Nephron progenitor cell (in vitro differentiated cells): ENCODE measurements around the gene C12orf57.

ENCODE experiments used
- DNase-seq: peaks from one replicate; pipeline ENCODE4 v3.0.0; 2021
- H3K27ac Mint-ChIP-seq: 2 replicates; pipeline ENCODE4 v1.8.0; 2021; ENCODE audit warnings: mild to moderate bottlenecking, moderate library complexity, mixed read lengths
- H3K27me3 Mint-ChIP-seq: 2 replicates; pipeline ENCODE4 v1.8.0; 2021; ENCODE audit warnings: mild to moderate bottlenecking, low read depth, mixed read lengths; ENCODE audit not compliant: poor library complexity
- H3K36me3 Mint-ChIP-seq: 2 replicates; pipeline ENCODE4 v1.8.0; 2021; ENCODE audit warnings: low read depth, mixed read lengths
- H3K4me1 Mint-ChIP-seq: 2 replicates; pipeline ENCODE4 v1.8.0; 2021; ENCODE audit warnings: mixed read lengths
- H3K4me3 Mint-ChIP-seq: 2 replicates; pipeline ENCODE4 v1.8.0; 2021; ENCODE audit warnings: mild to moderate bottlenecking, moderate library complexity, mixed read lengths
- H3K9me3 Mint-ChIP-seq: 2 replicates; pipeline ENCODE4 v1.8.0; 2021; ENCODE audit warnings: mild to moderate bottlenecking, moderate library complexity, mixed read lengths
- TF ChIP-seq, protein P1 (sequence below): fragments of 200-600 bp; sonication (generic); IDR thresholded peaks from 2 replicates; pipeline ENCODE4 v1.5.0; 2021; ENCODE audit warnings: antibody characterized with exemption

C12orf57 gene

DNA sequence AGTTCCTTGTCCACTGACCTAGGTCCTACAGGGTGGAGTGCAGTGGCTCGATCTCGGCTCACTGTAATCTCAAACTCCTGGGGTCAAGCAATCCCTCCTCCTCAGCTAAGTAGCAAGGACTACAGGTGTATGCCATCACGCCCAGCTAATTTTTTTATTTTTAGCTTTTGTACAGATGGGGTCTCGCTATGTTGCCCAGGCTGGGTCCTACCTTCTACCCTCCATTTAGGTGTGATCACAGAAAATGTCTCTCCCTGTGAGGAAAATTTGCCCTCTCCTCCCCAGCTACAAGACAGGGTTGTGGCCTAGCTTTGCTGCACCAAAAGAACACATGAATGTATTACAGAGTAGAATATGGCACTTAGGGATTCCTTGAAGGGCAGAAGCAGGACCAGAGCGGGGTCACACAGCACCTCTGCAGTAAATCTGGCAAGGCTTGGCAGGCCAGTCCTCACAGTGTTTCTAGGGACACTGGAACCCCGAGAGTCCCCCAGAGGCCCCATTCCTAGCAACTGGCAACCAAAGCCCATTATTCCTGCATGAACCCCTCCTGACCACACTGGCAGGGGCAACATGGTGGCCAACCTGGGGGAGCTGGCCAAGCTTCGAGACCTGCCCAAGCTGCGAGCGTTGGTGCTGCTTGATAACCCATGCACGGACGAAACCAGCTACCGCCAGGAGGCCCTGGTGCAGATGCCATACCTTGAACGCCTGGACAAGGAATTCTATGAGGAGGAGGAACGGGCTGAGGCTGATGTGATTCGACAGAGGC, 31.5 kb upstream of the C12orf57 start:
- H3K9me3 Mint-ChIP-seq: no peaks in the 10 kb centered on the region
- no peak for DNase-seq
- peaks cover 5% of the 10 kb centered on the region for H3K36me3 Mint-ChIP-seq
- H3K27ac Mint-ChIP-seq: no peak overlapping the region
- peak overlapping the region; percentile 67 for H3K4me3 Mint-ChIP-seq
- peaks cover 37% of the 10 kb centered on the region for H3K27me3 Mint-ChIP-seq
- TF ChIP-seq, protein P1, sequence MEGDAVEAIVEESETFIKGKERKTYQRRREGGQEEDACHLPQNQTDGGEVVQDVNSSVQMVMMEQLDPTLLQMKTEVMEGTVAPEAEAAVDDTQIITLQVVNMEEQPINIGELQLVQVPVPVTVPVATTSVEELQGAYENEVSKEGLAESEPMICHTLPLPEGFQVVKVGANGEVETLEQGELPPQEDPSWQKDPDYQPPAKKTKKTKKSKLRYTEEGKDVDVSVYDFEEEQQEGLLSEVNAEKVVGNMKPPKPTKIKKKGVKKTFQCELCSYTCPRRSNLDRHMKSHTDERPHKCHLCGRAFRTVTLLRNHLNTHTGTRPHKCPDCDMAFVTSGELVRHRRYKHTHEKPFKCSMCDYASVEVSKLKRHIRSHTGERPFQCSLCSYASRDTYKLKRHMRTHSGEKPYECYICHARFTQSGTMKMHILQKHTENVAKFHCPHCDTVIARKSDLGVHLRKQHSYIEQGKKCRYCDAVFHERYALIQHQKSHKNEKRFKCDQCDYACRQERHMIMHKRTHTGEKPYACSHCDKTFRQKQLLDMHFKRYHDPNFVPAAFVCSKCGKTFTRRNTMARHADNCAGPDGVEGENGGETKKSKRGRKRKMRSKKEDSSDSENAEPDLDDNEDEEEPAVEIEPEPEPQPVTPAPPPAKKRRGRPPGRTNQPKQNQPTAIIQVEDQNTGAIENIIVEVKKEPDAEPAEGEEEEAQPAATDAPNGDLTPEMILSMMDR: no peak
- peaks cover 45% of the 10 kb centered on the region for H3K4me1 Mint-ChIP-seq

DNA sequence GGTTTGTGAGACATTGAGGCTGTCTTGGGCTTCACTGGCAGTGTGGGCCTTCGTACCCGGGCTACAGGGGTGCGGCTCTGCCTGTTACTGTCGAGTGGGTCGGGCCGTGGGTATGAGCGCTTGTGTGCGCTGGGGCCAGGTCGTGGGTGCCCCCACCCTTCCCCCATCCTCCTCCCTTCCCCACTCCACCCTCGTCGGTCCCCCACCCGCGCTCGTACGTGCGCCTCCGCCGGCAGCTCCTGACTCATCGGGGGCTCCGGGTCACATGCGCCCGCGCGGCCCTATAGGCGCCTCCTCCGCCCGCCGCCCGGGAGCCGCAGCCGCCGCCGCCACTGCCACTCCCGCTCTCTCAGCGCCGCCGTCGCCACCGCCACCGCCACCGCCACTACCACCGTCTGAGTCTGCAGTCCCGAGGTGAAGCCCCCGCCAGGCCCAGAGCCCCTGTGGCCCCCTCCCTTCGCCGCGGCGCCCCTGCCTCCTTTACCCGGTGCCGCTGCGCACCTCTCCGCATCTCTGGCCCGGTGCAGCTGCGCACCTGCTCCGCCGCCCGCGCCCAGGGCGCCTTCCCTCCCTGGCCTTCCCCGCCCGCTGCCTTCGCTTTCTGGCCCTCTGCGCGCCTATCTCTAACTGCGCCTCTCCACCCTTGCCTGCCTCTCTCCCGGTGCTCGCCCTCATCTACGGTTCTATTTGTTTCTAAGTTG, 29.4 kb upstream of the C12orf57 start, which contains the start of gene ENO2:
Gene ENO2 (plus strand): TSS at position 335 of the 701 bp plus-strand sequence. CDS start 1,253 bp downstream, outside the sequence.
- H3K36me3 Mint-ChIP-seq: peaks cover 11% of the 10 kb centered on the region
- no peak within 1 kb of the TSS for H3K27ac Mint-ChIP-seq
- TF ChIP-seq, protein P1: no peak
- DNase-seq: peak; percentile 76
- H3K27me3 Mint-ChIP-seq: peaks cover 26% of the 10 kb centered on the region
- peak within 1 kb of the TSS; percentile 93 for H3K4me3 Mint-ChIP-seq
- H3K4me1 Mint-ChIP-seq: peaks cover 52% of the 10 kb centered on the region
- H3K9me3 Mint-ChIP-seq: no peaks in the 10 kb centered on the region

DNA sequence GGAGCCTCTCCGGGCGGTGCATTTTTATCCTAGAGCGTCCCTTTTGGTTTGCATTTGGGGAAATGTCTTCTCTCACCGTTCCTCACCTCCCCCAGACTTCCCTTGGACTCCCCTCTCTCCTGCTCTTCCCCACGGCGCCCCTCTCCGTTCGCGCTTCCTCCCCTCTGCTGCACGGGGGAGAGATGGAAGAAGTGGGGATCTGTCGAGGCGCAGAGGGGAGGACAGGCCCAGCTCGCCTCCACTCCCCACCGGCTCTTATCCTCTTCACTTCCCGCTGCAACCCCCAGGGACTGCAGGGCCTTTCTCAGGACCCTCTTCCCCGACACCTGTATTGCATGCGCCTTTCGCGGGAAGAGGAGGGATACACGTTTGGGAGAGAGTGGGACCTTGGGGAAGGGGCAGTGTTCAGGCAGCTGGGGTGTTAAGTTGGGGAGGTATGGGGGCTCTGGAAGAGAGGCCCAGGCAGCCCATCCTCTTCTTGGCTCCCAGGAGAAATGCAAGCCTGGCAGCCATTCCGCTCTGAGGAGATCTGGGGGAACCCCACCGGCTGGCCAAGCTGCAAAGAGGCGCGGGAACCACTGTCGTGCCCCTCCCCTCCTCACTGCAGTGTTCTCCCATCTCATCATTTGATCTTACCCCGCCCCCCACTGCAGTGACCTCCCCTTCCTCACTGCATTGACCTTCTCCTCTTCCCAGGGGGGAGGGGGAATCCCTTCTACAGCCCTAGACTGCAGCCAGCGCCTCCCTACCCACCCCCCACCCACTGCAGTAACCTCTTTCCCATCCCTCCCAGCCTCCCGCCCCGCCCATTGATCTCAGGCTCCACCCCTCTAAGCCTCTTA, 28.7 kb upstream of the C12orf57 start:
- Mint-ChIP-seq H3K4me1 (peaks cover 60% of the 10 kb centered on the region), H3K36me3 (peaks cover 19% of the 10 kb centered on the region), H3K4me3 (peak overlapping the region; percentile 93), H3K27me3 (peaks cover 23% of the 10 kb centered on the region), H3K27ac (no peak overlapping the region), H3K9me3 (no peaks in the 10 kb centered on the region)
- peak; percentile 59 for DNase-seq
- TF ChIP-seq, protein P1: no peak

DNA sequence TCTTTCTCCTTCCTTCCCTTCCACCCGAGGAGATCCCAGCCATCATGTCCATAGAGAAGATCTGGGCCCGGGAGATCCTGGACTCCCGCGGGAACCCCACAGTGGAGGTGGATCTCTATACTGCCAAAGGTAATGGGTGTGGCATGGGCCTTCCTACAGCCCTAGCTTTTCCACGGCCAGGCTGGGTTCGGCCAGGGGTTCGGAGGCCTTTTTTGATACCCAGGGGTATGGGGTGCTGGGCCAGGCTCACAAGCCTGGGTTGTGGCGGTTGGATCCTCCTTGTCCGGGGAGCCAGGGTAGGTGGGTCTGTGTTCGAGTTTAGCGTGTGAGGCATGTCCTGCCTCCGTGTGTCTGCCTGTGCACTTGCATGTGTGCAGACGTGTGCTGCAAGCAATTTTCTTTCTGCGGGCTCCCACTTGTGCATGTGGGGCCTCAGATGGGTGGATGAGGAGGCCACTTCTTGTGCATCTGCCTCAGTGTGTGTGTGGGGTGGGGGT, 28.0 kb upstream of the C12orf57 start:
- no peaks in the 10 kb centered on the region for H3K9me3 Mint-ChIP-seq
- TF ChIP-seq, protein P1: no peak
- no peak overlapping the region for H3K27ac Mint-ChIP-seq
- H3K4me1 Mint-ChIP-seq: peaks cover 60% of the 10 kb centered on the region
- H3K27me3 Mint-ChIP-seq: peaks cover 20% of the 10 kb centered on the region
- peaks cover 20% of the 10 kb centered on the region for H3K36me3 Mint-ChIP-seq
- peak overlapping the region; percentile 93 for H3K4me3 Mint-ChIP-seq
- no peak for DNase-seq

DNA sequence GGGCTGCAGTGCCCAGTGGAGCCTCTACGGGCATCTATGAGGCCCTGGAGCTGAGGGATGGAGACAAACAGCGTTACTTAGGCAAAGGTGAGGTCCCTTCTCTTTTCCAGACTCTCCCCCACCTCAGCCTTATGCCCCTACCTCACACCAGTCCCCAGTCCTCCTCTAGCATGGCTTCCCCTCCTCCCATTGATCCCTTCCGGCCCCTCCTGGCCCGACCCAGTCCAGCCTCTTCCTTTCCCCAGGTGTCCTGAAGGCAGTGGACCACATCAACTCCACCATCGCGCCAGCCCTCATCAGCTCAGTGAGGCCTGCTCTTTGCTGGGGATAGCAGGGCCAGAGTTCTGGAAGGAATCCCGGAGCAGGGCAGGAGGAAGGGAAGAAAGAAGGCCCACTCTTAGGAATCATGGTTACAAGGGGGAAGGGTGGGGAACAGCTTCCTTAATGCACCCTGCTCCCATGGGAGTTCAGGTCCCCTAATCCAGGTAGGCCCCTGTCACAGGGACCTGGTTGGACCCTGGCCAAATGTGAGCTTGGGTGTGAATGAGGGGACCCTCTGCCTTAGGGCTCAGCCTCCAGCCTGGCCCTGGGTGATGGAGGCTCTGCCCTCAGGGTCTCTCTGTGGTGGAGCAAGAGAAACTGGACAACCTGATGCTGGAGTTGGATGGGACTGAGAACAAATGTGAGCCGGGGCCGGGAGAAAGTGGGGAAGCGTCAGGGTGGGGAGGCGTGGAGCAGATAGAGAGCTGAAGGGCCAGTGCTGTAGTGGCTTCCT, 27.2 kb upstream of the C12orf57 start:
- H3K9me3 Mint-ChIP-seq: no peaks in the 10 kb centered on the region
- peaks cover 12% of the 10 kb centered on the region for H3K27me3 Mint-ChIP-seq
- TF ChIP-seq, protein P1: no peak
- peak overlapping the region; percentile 93 for H3K4me3 Mint-ChIP-seq
- peaks cover 64% of the 10 kb centered on the region for H3K4me1 Mint-ChIP-seq
- H3K36me3 Mint-ChIP-seq: peaks cover 26% of the 10 kb centered on the region
- no peak for DNase-seq
- no peak overlapping the region for H3K27ac Mint-ChIP-seq
